Hepatocyte (in vitro differentiated cells): ENCODE results near the gene NCAPH2. TPM values are rescaled to one million over a fixed set of nuclear protein-coding genes. Genes with fewer than 3 reads are reported as not detected.
A peak's percentile ranks its signal among the peaks of the same experiment; 100 is the strongest.

Experiments used
- DNase-seq: peaks from one replicate; pipeline ENCODE4 v3.0.0-alpha.2; 2016; ENCODE audit warnings: low spot score
- H2AFZ ChIP-seq: fragments of 200-600 bp; sonication (generic); 2 replicates; pipeline ENCODE4 v1.6.0; 2016; ENCODE audit warnings: antibody characterized with exemption, mild to moderate bottlenecking
- H3K27ac ChIP-seq: fragments of 200-600 bp; sonication (generic); 2 replicates; pipeline ENCODE4 v1.5.1; 2016; ENCODE audit warnings: mild to moderate bottlenecking
- H3K27me3 ChIP-seq: fragments of 200-600 bp; sonication (generic); 2 replicates; pipeline ENCODE4 v1.6.1; 2016
- H3K36me3 ChIP-seq: fragments of 200-600 bp; sonication (generic); replicated peaks from 2 replicates; pipeline ENCODE4 v1.5.1; 2016; ENCODE audit warnings: low read depth; ENCODE audit not compliant: insufficient read depth
- H3K4me1 ChIP-seq: fragments of 200-600 bp; sonication (generic); 2 replicates; pipeline ENCODE4 v1.5.1; 2016; ENCODE audit warnings: mild to moderate bottlenecking, moderate library complexity; ENCODE audit not compliant: insufficient read depth
- H3K4me2 ChIP-seq: fragments of 200-600 bp; sonication (generic); 2 replicates; pipeline ENCODE4 v1.6.0; 2016
- H3K4me3 ChIP-seq: fragments of 200-600 bp; sonication (generic); 2 replicates; pipeline ENCODE4 v1.5.1; 2016; ENCODE audit warnings: mild to moderate bottlenecking
- H3K79me2 ChIP-seq: fragments of 200-600 bp; sonication (generic); 2 replicates; pipeline ENCODE4 v1.6.0; 2017; ENCODE audit warnings: mild to moderate bottlenecking
- H3K9me2 ChIP-seq: fragments of 200-600 bp; sonication (generic); replicated peaks from 2 replicates; pipeline ENCODE4 v1.6.0; 2017; ENCODE audit warnings: mild to moderate bottlenecking; ENCODE audit not compliant: insufficient read depth
- H3K9me3 ChIP-seq: fragments of 200-600 bp; sonication (generic); 2 replicates; pipeline ENCODE4 v1.5.1; 2016; ENCODE audit warnings: low read depth, mild to moderate bottlenecking
- H4K20me1 ChIP-seq: fragments of 200-600 bp; sonication (generic); 2 replicates; pipeline ENCODE4 v1.6.0; 2016; ENCODE audit warnings: mild to moderate bottlenecking; ENCODE audit not compliant: insufficient read depth, poor library complexity, severe bottlenecking
- EZH2 ChIP-seq: fragments of 200-600 bp; sonication (generic); IDR thresholded peaks from 2 replicates; pipeline ENCODE4 v1.6.1; 2016; ENCODE audit warnings: antibody characterized with exemption, mild to moderate bottlenecking, borderline replicate concordance
- EZH2phosphoT487 ChIP-seq: fragments of 200-600 bp; sonication (generic); IDR thresholded peaks from one replicate; pipeline ENCODE4 v1.6.1; 2018; ENCODE audit warnings: antibody characterized with exemption, mild to moderate bottlenecking, low read depth, moderate library complexity; ENCODE audit not compliant: unreplicated experiment, severe bottlenecking
- WGBS: methylation state at CpG from one replicate; pipeline ENCODE4 v1.1.6; 2016; ENCODE audit warnings: low lambda C conversion rate; ENCODE audit errors: missing lambda C conversion rate; 5-methylcytosine and 5-hydroxymethylcytosine counted together
- polyA plus RNA-seq: library from polyadenylated mRNA; unstranded; fragments of >200 nt; fragmentation: Nextera tagmentation; extraction: Ambion mirVana; gene quantifications from 2 replicates; pipeline ENCODE4 v1.2.1, GENCODE V29; 2016
- total RNA-seq: library from RNA; depleted of rRNA; stranded (reverse); fragments of >200 nt; gene quantifications from 2 replicates; pipeline ENCODE4 v1.2.3, GENCODE V29; 2014
- TF ChIP-seq, protein P1 (sequence below): fragments of 200-600 bp; sonication (generic); IDR thresholded peaks from 2 replicates; pipeline ENCODE4 v1.5.1; 2016; ENCODE audit warnings: antibody characterized with exemption, mild to moderate bottlenecking; ENCODE audit not compliant: poor library complexity

Gene NCAPH2
- total and polyA plus RNA-seq, 2 experiments from 2014 or later, result 25.6 to 40.6 TPM

DNA sequence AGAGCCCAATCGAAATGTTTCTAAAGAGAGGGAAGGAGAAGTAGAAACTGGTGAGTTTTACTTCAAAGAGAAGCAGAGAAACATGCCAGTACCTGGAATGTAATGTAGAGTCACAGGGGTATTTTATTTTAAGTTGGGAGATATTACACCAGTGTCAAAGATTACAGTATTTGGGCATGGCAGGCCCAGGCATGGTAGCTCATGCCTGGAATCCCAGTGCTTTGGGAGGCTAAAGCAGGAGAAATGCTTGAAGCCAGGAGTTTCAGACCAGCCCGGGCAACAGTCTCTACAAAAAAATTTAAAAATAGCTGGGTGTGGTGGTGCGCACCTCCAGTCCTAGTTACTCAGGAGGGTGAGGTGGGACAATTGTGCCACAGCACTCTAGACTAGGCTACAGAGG, 52.0 kb downstream of the NCAPH2 start:
- Histone ChIP-seq H3K79me2 (no peaks in the 10 kb centered on the region), H3K4me3 (no peak overlapping the region), H3K9me3 (no peaks in the 10 kb centered on the region), H3K4me1 (peaks cover 12% of the 10 kb centered on the region), H3K27me3 (no peaks in the 10 kb centered on the region), H3K27ac (no peak overlapping the region), H3K4me2 (no peak overlapping the region), H4K20me1 (no peaks in the 10 kb centered on the region), H3K36me3 (no peaks in the 10 kb centered on the region), H3K9me2 (no peaks in the 10 kb centered on the region), H2AFZ (no peak overlapping the region)
- TF ChIP-seq EZH2phosphoT487, result no peak
- TF ChIP-seq EZH2, result no peak
- TF ChIP-seq, protein P1, sequence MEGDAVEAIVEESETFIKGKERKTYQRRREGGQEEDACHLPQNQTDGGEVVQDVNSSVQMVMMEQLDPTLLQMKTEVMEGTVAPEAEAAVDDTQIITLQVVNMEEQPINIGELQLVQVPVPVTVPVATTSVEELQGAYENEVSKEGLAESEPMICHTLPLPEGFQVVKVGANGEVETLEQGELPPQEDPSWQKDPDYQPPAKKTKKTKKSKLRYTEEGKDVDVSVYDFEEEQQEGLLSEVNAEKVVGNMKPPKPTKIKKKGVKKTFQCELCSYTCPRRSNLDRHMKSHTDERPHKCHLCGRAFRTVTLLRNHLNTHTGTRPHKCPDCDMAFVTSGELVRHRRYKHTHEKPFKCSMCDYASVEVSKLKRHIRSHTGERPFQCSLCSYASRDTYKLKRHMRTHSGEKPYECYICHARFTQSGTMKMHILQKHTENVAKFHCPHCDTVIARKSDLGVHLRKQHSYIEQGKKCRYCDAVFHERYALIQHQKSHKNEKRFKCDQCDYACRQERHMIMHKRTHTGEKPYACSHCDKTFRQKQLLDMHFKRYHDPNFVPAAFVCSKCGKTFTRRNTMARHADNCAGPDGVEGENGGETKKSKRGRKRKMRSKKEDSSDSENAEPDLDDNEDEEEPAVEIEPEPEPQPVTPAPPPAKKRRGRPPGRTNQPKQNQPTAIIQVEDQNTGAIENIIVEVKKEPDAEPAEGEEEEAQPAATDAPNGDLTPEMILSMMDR, result no peak
- WGBS, result 89% methylated on average over 3 of the region's 3 CpGs
- DNase-seq, result no peak

- no peak overlapping the region for H2AFZ ChIP-seq
- H4K20me1 ChIP-seq, result no peaks in the 10 kb centered on the region
Observed at GRCh38 chr22:50561401-50562358, 53.7 kb downstream of the NCAPH2 start.

DNA sequence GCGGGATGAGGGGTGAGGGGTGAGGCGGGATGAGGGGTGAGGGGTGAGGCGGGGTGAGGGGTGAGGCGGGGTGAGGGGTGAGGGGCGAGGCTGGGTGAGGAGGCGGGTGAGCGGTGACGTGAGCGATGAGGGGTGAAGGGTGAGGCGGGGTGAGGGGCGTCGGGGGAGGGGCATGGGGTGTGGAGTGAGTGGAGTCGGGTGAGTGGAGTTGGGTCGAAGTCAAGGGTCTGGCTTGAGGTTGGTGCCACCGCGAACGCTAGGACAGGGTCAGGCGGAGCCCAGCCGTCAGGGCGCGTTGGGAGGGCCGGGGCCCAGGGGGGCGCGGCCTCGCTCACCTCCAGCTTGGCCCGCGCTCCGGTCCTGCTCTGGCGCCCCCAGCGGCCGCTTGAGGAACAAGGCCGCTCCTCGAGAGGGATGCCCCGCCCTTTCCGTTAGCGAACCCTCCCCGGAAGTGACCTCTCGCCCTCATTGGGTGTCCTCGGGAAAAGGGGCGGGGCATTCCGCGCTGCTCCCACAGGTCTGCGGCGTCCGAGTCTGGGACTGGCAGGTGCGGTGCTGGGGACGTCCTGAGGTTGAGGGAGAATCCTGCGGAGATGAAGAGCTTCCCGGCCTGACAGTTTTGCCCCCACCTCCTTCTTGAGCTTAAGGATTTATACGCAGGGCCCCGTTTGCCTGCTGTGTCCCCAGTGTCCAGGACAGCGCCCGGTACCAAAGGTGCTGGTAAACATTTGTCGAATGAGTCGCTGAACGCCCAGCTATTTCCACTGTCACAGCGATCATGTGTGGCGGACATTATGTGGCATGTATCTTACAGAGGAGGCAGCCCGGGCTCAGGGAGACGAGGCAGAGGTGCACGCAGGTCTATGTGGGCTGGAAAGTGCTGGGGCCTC, 54.7 kb downstream of the NCAPH2 start, which contains the start of gene SYCE3:
Gene SYCE3, minus strand, starts transcription at position 397 of the 890 bp plus-strand sequence. CDS start 6,514 bp downstream, outside the sequence.
- Histone ChIP-seq H3K36me3 (no peaks in the 10 kb centered on the region), H2AFZ (peak within 1 kb of the TSS; percentile 63), H3K27me3 (no peaks in the 10 kb centered on the region), H3K9me2 (no peaks in the 10 kb centered on the region), H3K4me1 (peaks cover 12% of the 10 kb centered on the region), H3K4me3 (peak within 1 kb of the TSS; percentile 37), H3K4me2 (peak within 1 kb of the TSS; percentile 89), H3K79me2 (no peaks in the 10 kb centered on the region), H3K9me3 (no peaks in the 10 kb centered on the region), H4K20me1 (no peaks in the 10 kb centered on the region), H3K27ac (peak within 1 kb of the TSS; percentile 85)
- WGBS, result 1% methylated on average over 22 of the region's 61 CpGs
- DNase-seq, result peak; percentile 99
- TF ChIP-seq EZH2, result no peak
- TF ChIP-seq, protein P1, result peak; percentile 89

More at GRCh38 chr22:50561401-50562358, 53.7 kb downstream of the NCAPH2 start:
- Histone ChIP-seq H3K27me3 (no peaks in the 10 kb centered on the region), H3K79me2 (no peaks in the 10 kb centered on the region), H3K27ac (no peak overlapping the region), H3K4me1 (peaks cover 12% of the 10 kb centered on the region), H3K4me2 (no peak overlapping the region), H3K4me3 (no peak overlapping the region), H3K9me3 (no peaks in the 10 kb centered on the region), H3K36me3 (no peaks in the 10 kb centered on the region), H3K9me2 (no peaks in the 10 kb centered on the region)
- no peak for DNase-seq
- TF ChIP-seq EZH2 (no peak), EZH2phosphoT487 (no peak)
- TF ChIP-seq, protein P1, result no peak
- WGBS, result 73% methylated on average over 16 of the region's 34 CpGs
